Right lung (tissue), 5 donors: ENCODE measurements around the gene EID2B. TPM values are rescaled to one million over a fixed set of nuclear protein-coding genes. Genes with fewer than 3 reads are reported as not detected.

Experiments
- DNase-seq, 2 donors: peaks; one replicate each; pipeline ENCODE4 v3.0.0-alpha.2; 2013
- polyA plus RNA-seq, 5 donors: library from polyadenylated mRNA; unstranded; fragments of 120-200 nt; gene quantifications; one replicate each; pipeline versions ENCODE4 v1.2.1 to v1.2.3, GENCODE V29; 2013; ENCODE audit warnings: inconsistent platforms in 1 of 5, low replicate concordance in 1 of 5; ENCODE audit not compliant: insufficient read length in 5 of 5, insufficient read depth in 1 of 5

Gene EID2B
- polyA plus RNA-seq, 5 donors: 4.1 to 5.4 (median 4.6) TPM

DNA sequence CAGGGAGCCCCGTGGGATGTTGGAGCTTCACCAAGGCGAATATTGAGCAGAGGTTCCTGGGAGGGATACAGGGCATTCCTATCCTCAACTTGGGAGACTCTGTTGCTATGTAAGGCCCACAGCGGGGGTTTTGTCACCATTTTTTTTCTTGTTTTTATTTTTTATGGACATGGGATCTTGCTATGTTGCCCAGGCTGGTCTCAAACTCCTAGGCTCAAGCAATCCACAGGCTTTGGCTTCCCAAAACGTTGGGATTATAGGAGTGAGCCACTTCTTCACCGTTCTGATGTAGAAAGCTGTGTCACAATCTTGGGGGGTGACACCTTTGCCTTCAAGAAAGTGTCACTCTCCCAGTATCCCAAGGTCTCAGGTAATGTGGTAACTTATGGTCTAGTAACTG lies 31.3 kb downstream of the EID2B start:
- no peak for DNase-seq

DNA sequence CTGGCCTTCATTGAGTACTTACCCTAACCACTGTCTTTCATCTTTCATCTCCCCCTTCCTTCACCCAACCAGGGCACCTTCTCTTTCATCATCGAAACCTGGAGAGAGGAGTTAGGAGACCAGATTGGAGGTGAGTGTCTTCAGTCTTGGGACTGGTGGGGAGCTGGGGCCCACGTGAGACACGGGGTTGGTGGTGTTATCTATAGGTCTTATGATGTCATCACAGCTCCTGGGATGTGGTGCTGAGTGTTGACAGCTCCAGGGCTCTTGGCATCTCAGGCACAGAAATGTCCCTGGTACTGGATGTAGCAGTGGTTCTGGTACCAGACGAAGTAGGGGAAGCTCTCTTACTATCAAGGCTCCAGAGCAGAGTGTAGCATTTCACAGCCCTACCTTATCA lies 32.1 kb downstream of the EID2B start:
- no peak for DNase-seq

DNA sequence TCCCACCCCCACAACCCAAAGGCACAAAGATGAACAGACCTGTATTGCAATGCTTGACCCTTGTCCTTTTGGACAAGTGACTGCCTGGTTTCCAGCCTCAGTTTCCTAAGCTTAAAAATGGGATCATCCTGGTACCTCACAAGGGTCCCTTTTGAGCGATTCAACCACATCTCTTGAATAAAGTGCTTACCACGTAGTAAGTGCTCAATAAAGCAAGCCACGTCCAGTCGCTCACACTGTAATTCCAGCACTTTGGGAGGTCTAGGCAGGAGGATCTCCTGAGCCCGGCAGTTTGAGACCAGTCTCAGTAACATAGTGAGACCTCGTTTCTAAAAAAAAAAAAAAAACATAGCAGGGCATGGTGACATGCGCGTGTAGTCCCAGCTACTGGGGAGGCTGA lies 32.7 kb downstream of the EID2B start:
- no peak for DNase-seq

DNA sequence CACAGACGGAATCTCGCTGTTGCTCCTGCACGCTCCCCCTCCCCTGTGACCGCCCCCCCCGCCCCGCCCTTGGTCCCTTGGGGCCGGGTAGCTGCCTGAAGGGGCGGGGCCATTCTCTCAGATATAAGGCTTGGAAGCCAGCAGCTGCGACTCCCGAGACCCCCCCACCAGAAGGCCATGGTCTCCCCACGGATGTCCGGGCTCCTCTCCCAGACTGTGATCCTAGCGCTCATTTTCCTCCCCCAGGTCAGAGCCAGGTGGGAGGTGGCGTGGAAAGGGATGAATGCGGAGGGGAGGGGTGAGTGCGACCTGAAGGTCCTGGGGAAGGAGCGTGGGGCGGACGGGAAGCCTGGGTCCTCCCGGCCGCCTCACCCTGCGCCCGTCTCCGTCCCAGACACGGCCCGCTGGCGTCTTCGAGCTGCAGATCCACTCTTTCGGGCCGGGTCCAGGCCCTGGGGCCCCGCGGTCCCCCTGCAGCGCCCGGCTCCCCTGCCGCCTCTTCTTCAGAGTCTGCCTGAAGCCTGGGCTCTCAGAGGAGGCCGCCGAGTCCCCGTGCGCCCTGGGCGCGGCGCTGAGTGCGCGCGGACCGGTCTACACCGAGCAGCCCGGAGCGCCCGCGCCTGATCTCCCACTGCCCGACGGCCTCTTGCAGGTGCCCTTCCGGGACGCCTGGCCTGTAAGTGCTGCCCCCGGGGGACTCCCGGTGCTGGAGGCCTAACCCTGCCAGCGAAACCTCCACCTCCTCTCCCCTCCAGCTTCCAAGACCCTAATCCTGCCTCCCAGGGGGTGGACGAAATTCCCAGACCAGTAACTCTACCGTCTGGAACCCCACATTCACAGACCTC lies 33.6 kb downstream of the EID2B start, which contains the start of gene DLL3:
DLL3 (plus strand) TSS at position 150 of the 845 bp plus-strand sequence; CDS start at position 178, 28 bp downstream.
- DNase-seq: no peak

DNA sequence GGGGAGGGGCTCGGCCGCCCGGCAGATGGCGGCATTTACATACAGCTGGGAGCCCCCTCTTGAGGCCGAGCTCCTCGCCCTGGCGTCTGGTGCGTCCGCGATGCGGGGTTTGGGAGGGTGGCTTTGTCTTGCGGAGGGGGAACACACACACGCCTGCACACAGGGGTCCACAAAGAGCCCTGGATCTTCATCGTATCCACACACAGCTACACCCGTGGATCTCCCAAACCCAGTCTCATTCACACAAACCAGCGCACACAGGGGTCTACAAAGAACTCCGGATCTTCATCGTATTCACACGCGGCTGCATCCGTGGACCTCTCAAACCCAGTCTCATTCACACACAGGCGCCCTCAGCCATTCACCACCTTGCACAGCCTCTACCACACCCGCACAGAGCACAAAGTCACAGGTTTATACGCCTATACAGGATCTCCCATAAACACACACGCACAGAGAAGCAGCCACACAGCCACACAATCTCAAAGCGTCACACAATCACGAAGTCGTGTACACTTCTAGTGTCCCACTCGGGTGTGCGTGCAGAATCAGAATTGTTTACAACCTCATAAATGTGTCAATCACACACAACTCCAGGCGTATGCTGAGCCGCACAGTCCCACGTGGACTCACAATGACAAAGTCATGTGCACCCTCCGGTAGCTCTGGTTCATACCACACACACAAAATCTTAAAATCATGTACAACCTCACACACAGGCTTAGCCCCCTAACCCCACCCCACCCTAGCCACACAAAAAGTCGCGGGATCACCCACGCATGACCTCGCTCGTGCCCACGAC lies 34.5 kb downstream of the EID2B start:
- DNase-seq: peak in 1 of 2 donors; percentile 48

DNA sequence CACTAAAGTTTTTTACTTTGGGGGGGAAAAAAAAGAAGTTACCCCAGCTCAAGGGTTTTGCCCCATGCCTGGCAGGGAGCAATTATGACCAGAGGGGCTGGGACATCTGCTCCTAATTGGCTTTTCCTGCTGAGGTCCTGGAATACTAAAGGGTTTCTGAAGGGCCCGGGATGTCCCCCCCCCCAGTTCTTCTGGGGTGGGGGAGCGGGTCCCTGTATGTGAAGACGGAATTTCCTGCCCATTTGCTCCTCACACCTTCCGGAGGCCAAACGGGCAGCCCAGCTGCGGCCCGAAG lies 35.0 kb downstream of the EID2B start:
- no peak for DNase-seq

DNA sequence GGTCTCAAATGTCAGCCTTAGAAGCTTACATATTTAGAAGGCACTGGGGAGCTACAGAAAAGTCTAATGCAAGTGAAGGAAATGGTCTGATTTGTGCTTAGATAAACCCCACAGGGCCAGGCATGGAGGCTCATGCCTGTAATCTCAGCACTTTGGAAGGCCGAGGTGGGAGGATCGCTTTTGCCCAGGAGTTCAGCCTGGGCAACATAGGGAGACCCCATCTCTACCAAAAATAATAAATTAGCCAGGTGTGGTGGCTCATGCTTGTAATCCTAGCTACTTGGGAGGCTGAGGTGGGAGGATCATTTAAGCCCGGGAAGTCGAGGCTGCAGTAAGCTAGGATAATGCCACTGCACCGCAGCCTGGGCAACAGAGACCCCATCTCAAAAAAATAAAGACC lies 36.6 kb downstream of the EID2B start:
- DNase-seq: no peak

DNA sequence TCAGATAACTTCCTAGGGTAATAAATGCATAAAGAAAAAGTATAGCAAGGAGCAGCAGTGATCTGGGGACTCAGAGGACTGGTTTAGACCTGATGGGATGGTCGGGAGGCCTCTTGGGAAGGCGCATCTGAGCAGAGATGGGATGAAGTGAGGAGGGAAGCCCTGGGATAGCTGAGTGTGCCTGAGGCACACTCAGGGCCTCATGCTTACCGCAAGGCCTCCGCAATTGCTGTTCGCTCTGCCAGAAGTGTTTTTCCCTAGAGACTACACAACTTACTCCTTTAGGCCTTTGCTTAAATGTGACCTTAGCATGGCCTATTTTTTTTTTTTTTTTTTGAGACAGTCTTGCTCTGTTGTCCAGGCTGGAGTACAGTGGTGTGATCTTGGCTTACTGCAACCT lies 38.0 kb downstream of the EID2B start:
- DNase-seq: no peak

DNA sequence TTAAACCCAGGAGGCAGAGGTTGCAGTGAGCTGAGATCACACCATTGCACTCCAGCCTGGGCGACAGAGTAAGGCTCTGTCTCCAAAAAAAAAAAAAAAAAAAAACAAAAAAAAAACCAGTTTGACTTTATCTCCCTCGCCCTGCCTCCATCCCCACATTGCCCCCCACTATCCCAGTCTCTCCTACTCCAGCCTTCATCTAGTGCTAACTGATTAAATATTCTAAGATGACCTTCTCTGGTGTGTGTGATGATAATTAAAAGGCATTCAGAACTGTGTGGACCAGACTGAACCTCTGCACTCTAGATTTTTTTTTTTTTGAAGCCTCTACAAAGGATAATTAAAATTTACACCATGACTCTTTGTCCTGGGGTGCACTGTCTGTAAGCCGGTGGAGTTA lies 39.9 kb downstream of the EID2B start:
- DNase-seq: no peak

DNA sequence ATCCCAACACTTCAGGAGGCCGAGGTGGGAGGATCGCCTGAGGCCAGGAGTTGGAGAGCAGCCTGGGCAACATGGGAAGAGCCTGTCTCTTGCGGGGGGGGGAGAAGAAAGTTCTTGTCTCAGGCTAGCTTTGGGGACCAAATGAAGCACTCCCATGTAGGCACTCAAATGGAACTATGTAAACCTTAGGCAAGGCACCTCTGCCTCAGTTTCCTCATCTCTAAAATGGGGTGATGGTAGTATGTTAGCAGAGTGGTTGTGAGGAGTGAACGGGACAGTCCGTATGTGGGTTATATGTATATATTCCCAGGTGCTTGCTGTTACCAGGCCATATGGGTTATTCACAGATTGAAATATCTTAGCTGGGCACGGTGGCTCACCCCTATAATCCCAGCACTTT lies 40.4 kb downstream of the EID2B start:
- no peak for DNase-seq

DNA sequence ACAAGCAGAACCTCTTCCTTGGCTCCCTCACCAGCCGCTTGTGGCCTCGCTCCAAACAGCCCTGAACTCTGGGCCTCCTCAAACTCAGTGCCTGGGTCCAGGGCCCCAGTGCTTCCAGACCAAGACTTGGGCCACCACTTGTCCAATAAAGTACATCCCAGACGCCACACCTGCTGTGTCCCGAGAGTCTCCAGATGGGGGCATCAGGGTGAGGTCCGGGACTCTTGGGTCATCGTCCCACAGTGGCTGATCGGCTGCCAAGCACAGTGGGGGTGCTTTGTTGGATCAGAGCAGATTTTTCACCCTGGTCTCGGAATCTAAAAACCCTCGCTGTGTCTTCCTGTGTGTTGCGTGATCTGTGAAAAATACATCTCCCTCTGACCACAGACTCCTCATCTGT lies 42.9 kb downstream of the EID2B start:
- no peak for DNase-seq

DNA sequence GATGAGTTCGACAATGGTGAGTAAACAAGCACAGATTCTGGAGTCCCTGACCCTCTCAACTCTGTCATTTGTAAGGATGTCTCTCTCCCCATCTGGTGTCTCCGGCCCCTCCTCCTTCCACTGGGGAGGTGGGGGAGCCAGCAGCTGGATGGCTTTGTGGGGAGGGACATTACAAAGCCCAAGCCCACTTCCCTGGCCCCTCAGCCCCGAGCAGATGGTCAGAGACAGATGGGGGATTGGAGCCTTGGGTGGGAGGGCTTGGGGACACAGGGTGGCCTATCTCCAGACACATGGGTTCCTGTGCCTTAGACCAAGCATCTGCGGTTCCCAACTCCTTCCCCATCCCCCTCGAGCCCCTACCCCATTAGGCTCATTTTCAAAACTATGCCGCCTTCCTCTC lies 49.5 kb downstream of the EID2B start:
- no peak for DNase-seq

DNA sequence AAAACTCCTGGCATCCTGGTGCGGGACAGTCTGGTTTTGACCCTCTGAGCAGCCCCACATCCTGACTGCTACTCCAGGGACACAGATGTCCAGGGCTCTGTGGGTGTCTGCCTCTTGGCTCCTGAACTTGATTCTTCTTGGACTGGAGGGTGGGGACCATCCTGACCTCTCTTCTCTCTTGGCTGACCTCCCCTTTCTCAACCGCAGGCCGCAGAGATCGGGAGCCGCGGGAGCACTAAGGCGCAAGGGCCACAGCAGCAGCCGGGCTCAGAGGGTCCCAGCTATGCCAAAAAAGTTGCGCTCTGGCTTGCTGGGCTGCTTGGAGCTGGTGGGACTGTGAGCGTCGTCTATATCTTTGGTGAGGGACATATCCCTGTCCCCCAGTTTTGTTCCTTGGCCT lies 51.0 kb downstream of the EID2B start:
- DNase-seq: no peak

DNA sequence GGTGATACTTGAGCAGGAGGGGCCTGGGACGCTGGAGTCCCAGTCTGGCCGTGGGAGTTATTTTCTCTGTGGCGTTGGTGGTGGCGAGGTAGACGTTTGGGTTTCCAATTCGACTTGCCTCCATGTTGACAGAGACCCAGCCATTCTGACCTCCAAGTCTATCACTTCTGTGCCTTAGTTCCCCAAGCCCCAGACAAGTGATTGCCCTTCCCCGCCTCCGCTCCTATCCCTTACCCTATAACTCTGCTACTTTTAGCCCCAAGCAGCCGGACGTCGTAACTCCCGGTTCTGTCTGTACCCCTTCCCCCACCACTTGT lies 51.5 kb downstream of the EID2B start:
- no peak for DNase-seq

Other genes starting within 250 kb of the EID2B start
- gene IFNL1, start 236.4 kb downstream of the EID2B start, polyA plus RNA-seq: not detected
- gene LRFN1, start 212.0 kb downstream of the EID2B start, polyA plus RNA-seq: 1 to 10 TPM; 1.3 to 3.3 (median 2.1) TPM
- 10 to 100 TPM; 42.5 to 54.5 (median 50.2) TPM for gene GMFG, start 196.8 kb downstream of the EID2B start, polyA plus RNA-seq
- 100 to 1,000 TPM in 3 of 5 donors, 10 to 100 TPM in 2; 79.7 to 128 (median 117) TPM for gene SAMD4B, start 190.4 kb downstream of the EID2B start, polyA plus RNA-seq
- 10 to 100 TPM; 57.7 to 71.1 (median 69.7) TPM for gene PAF1, start 141.7 kb downstream of the EID2B start, polyA plus RNA-seq
- gene MED29, start 141.5 kb downstream of the EID2B start, polyA plus RNA-seq: 10 to 100 TPM; 32.9 to 45.0 (median 34.4) TPM
- gene ZFP36, start 126.0 kb downstream of the EID2B start, polyA plus RNA-seq: 100 to 1,000 TPM in 1 of 5 donors, 10 to 100 TPM in 4; 36.6 to 122 (median 82.1) TPM
- gene PLEKHG2, start 120.2 kb downstream of the EID2B start, polyA plus RNA-seq: 10 to 100 TPM; 75.8 to 98.2 (median 89.8) TPM
- gene RPS16, start 96.9 kb downstream of the EID2B start, polyA plus RNA-seq: 1,000 to 10,000 TPM; 1,340 to 2,075 (median 1,433) TPM
- gene SUPT5H, start 87.3 kb downstream of the EID2B start, polyA plus RNA-seq: 100 to 1,000 TPM; 112 to 153 (median 126) TPM
- gene TIMM50, start 52.0 kb downstream of the EID2B start, polyA plus RNA-seq: 10 to 100 TPM; 57.7 to 81.3 (median 69.1) TPM
- under 1 TPM; 0.18 to 0.59 (median 0.43) TPM for gene DLL3, start 33.9 kb downstream of the EID2B start, polyA plus RNA-seq
- gene SELENOV, start 17.7 kb downstream of the EID2B start, polyA plus RNA-seq: under 1 TPM in 4 of 5 donors, not detected in 1; 0.25 to 0.51 (median 0.42) TPM
- gene EID2, start 7.3 kb upstream of the EID2B start, polyA plus RNA-seq: 10 to 100 TPM; 11.7 to 17.9 (median 15.9) TPM
- not detected for gene LGALS13, start 69.7 kb upstream of the EID2B start, polyA plus RNA-seq
- gene LGALS16, start 123.1 kb upstream of the EID2B start, polyA plus RNA-seq: not detected
- gene LGALS14, start 171.6 kb upstream of the EID2B start, polyA plus RNA-seq: under 1 TPM in 1 of 5 donors, not detected in 4; 0.37 TPM
- 1 to 10 TPM; 1.2 to 3.1 (median 1.4) TPM for gene CLC, start 205.2 kb upstream of the EID2B start, polyA plus RNA-seq
- not detected for gene LEUTX, start 246.0 kb upstream of the EID2B start, polyA plus RNA-seq